Activated CD8-positive, alpha-beta memory T cell treated with anti-CD3 and anti-CD28 coated beads, Interleukin-2, amount 50 U/mL, for 4 hours (primary cell): Measurements from ENCODE around the gene DOCK9.

Experiments
- DNase-seq: peaks from one replicate; pipeline ENCODE4 v3.0.0-alpha.2; 2020

DOCK9 gene

GRCh38 chr13:98977568-98978265 is at the start of gene DOCK9:
TSS of gene DOCK9 (minus strand) at chr13:98978064. CDS start at chr13:98977909, 155 bp downstream.
- DNase-seq: no peak

GRCh38 chr13:99027260-99027659 is 49.4 kb upstream of the DOCK9 start:
- no peak for DNase-seq

- no peak for DNase-seq
Observed at GRCh38 chr13:99022941-99023340, 45.1 kb upstream of the DOCK9 start.

- DNase-seq: no peak
Observed at GRCh38 chr13:99018418-99019180, 40.7 kb upstream of the DOCK9 start.

GRCh38 chr13:99015606-99016490 is 38.0 kb upstream of the DOCK9 start:
- no peak for DNase-seq

GRCh38 chr13:99014522-99014921 is 36.7 kb upstream of the DOCK9 start:
- DNase-seq: no peak

GRCh38 chr13:99013951-99014350 is 36.1 kb upstream of the DOCK9 start:
- DNase-seq: no peak

- no peak for DNase-seq
Observed at GRCh38 chr13:99012539-99012938, 34.7 kb upstream of the DOCK9 start.

- DNase-seq: no peak
Observed at GRCh38 chr13:99009987-99010551, 32.2 kb upstream of the DOCK9 start.

- DNase-seq: no peak
Observed at GRCh38 chr13:99008577-99008976, 30.7 kb upstream of the DOCK9 start.

- no peak for DNase-seq
Observed at GRCh38 chr13:99007414-99007986, 29.6 kb upstream of the DOCK9 start.

GRCh38 chr13:99005609-99006008 is 27.7 kb upstream of the DOCK9 start:
- no peak for DNase-seq

- DNase-seq: no peak
Observed at GRCh38 chr13:99004978-99005377, 27.1 kb upstream of the DOCK9 start.

GRCh38 chr13:99003851-99004471 is 26.1 kb upstream of the DOCK9 start:
- DNase-seq: no peak

- DNase-seq: no peak
Observed at GRCh38 chr13:99003186-99003585, 25.3 kb upstream of the DOCK9 start.

GRCh38 chr13:99002172-99002710 is 24.4 kb upstream of the DOCK9 start:
- no peak for DNase-seq

GRCh38 chr13:99000137-99000536 is 22.3 kb upstream of the DOCK9 start:
- no peak for DNase-seq

- no peak for DNase-seq
Observed at GRCh38 chr13:98999639-98999952, 21.7 kb upstream of the DOCK9 start.

GRCh38 chr13:98998831-98999638 is 21.2 kb upstream of the DOCK9 start:
- peak; percentile 18 for DNase-seq

- DNase-seq: peak; percentile 26
Observed at GRCh38 chr13:98997738-98998641, 20.1 kb upstream of the DOCK9 start.
